Stimulated activated CD4-positive, alpha-beta T cell treated with anti-CD3 and anti-CD28 coated beads, Interleukin-2, amount 100 ng/mL, for 48 hours (primary cell): Measurements from ENCODE around the gene CPVL.

ENCODE experiments used
- DNase-seq, 2 donors: peaks; one replicate each; pipeline ENCODE4 v3.0.0-alpha.2; 2020

Gene CPVL

GRCh38 chr7:29040579-29040925 lies 105.8 kb downstream of the CPVL start:
- DNase-seq = no peak

- DNase-seq = no peak
These were observed 106.3 kb downstream of the CPVL start for GRCh38 chr7:29039821-29040578.

GRCh38 chr7:29038463-29038862 lies 107.9 kb downstream of the CPVL start:
- no peak for DNase-seq

GRCh38 chr7:29035044-29035740 lies 111.1 kb downstream of the CPVL start:
- peak in 1 of 2 donors; percentile 9 for DNase-seq

GRCh38 chr7:29033584-29033983 lies 112.8 kb downstream of the CPVL start:
- no peak for DNase-seq

GRCh38 chr7:29032146-29032545 lies 114.2 kb downstream of the CPVL start:
- no peak for DNase-seq

GRCh38 chr7:29030781-29031275 lies 115.5 kb downstream of the CPVL start:
- DNase-seq = no peak

- no peak for DNase-seq
These were observed 123.9 kb downstream of the CPVL start for GRCh38 chr7:29022291-29022988.

GRCh38 chr7:29019896-29020295 lies 126.4 kb downstream of the CPVL start:
- no peak for DNase-seq

- no peak for DNase-seq
These were observed 127.0 kb downstream of the CPVL start for GRCh38 chr7:29019387-29019786.

GRCh38 chr7:29017713-29018112 lies 128.6 kb downstream of the CPVL start:
- no peak for DNase-seq

GRCh38 chr7:29014725-29015124 lies 131.6 kb downstream of the CPVL start:
- no peak for DNase-seq

- DNase-seq = no peak
These were observed 132.4 kb downstream of the CPVL start for GRCh38 chr7:29013931-29014330.

- no peak for DNase-seq
These were observed 133.1 kb downstream of the CPVL start for GRCh38 chr7:29013082-29013695.

- no peak for DNase-seq
These were observed 136.4 kb downstream of the CPVL start for GRCh38 chr7:29009947-29010346.

- no peak for DNase-seq
These were observed 137.7 kb downstream of the CPVL start for GRCh38 chr7:29008590-29008989.

- no peak for DNase-seq
These were observed 139.2 kb downstream of the CPVL start for GRCh38 chr7:29007127-29007526.

- no peak for DNase-seq
These were observed 140.5 kb downstream of the CPVL start for GRCh38 chr7:29005829-29006228.

GRCh38 chr7:29005406-29005805 lies 140.9 kb downstream of the CPVL start:
- DNase-seq = no peak

GRCh38 chr7:29003703-29004102 lies 142.6 kb downstream of the CPVL start:
- DNase-seq = no peak

- no peak for DNase-seq
These were observed 145.6 kb downstream of the CPVL start for GRCh38 chr7:29000717-29001076.

GRCh38 chr7:28999895-29000716 lies 146.2 kb downstream of the CPVL start:
- no peak for DNase-seq

- DNase-seq = no peak
These were observed 146.9 kb downstream of the CPVL start for GRCh38 chr7:28999427-28999826.
